IMR-90 (cell line): ENCODE measurements around the gene SLC25A21. TPM values are rescaled to one million over a fixed set of nuclear protein-coding genes. Genes with fewer than 3 reads are reported as not detected.

Source experiments
- ATAC-seq: fragments of 200-7000 bp; cut with Tn5 transposase; 2 replicates; pipeline ENCODE4 v1.9.1; 2020; ENCODE audit warnings: low read depth, mild to moderate bottlenecking, moderate library complexity
- BruUV-seq: library from RNA; stranded (reverse); fragments of 400-500 nt; replicated peaks from 2 replicates; lab custom pipeline; 2021; lab: Mats Ljungman, UMichigan
- CTCF ChIA-PET: fragments of 300-600 bp; formaldehyde crosslinking; extraction: SDS; loops from one replicate; lab custom pipeline; 2021; ENCODE audit warnings: antibody characterized with exemption; lab: Yijun Ruan, JAX
- POLR2A ChIA-PET: fragments of 300-600 bp; sonication (Branson Sonifier 250); formaldehyde crosslinking; loops from one replicate; lab custom pipeline; 2022; ENCODE audit warnings: antibody characterized with exemption; ENCODE audit not compliant: unreplicated experiment; lab: Charles Lee
- DNase-seq: peaks from one replicate; pipeline ENCODE4 v3.0.0; 2013
- H2AFZ ChIP-seq: replicated peaks from 2 replicates; pipeline ENCODE3; 2013; ENCODE audit warnings: low read length, mild to moderate bottlenecking; ENCODE audit not compliant: poor library complexity
- H2AK5ac ChIP-seq: 2 replicates; pipeline ENCODE4 v1.6.1; 2013; ENCODE audit warnings: low read depth, low read length, inconsistent platforms
- H2AK9ac ChIP-seq: replicated peaks from 2 replicates; pipeline ENCODE3; 2013; ENCODE audit warnings: mild to moderate bottlenecking, low read depth, low read length, moderate library complexity; ENCODE audit not compliant: poor library complexity
- H2BK120ac ChIP-seq: 2 replicates; pipeline ENCODE4 v1.6.1; 2013; ENCODE audit warnings: low read depth, low read length, inconsistent platforms
- H2BK15ac ChIP-seq: 3 replicates; pipeline ENCODE4 v1.6.1; 2013; ENCODE audit warnings: low read depth, low read length, inconsistent platforms
- H2BK20ac ChIP-seq: 2 replicates; pipeline ENCODE4 v1.6.1; 2013; ENCODE audit warnings: low read depth, mild to moderate bottlenecking, inconsistent platforms, low read length, moderate library complexity
- H2BK5ac ChIP-seq: 2 replicates; pipeline ENCODE4 v1.6.1; 2013; ENCODE audit warnings: mild to moderate bottlenecking, low read depth, low read length, inconsistent platforms; ENCODE audit not compliant: poor library complexity, severe bottlenecking
- H3K14ac ChIP-seq: replicated peaks from 2 replicates; pipeline ENCODE4 v1.6.1; 2013; ENCODE audit warnings: low read depth, low read length, inconsistent platforms
- H3K18ac ChIP-seq: 2 replicates; pipeline ENCODE4 v1.6.1; 2013; ENCODE audit warnings: low read depth, low read length, control low read depth
- H3K23ac ChIP-seq: 2 replicates; pipeline ENCODE4 v1.6.1; 2013; ENCODE audit warnings: low read depth, low read length, inconsistent platforms
- H3K27ac ChIP-seq: 2 replicates; pipeline ENCODE4 v1.5.1; 2013; ENCODE audit warnings: mild to moderate bottlenecking, control low read depth, low read length; ENCODE audit not compliant: insufficient read depth
- H3K27me3 ChIP-seq: 2 replicates; pipeline ENCODE4 v1.6.1; 2013; ENCODE audit warnings: low read length; ENCODE audit not compliant: control insufficient read depth, insufficient read depth
- H3K36me3 ChIP-seq: 2 replicates; pipeline ENCODE4 v1.6.1; 2013; ENCODE audit warnings: low read length, mixed read lengths; ENCODE audit not compliant: control insufficient read depth, insufficient read depth
- H3K4ac ChIP-seq: 2 replicates; pipeline ENCODE4 v1.6.1; 2013; ENCODE audit warnings: low read depth, low read length, inconsistent platforms
- H3K4me1 ChIP-seq: 2 replicates; pipeline ENCODE4 v1.6.1; 2013; ENCODE audit warnings: low read length, mixed read lengths; ENCODE audit not compliant: control insufficient read depth, insufficient read depth
- H3K4me2 ChIP-seq: 2 replicates; pipeline ENCODE4 v1.6.1; 2013; ENCODE audit warnings: low read depth, mild to moderate bottlenecking, control low read depth, low read length, moderate library complexity
- H3K4me3 ChIP-seq: 2 replicates; pipeline ENCODE4 v1.5.1; 2013; ENCODE audit warnings: low read depth, mild to moderate bottlenecking, control low read depth, low read length, moderate library complexity; ENCODE audit not compliant: insufficient read depth
- H3K56ac ChIP-seq: 2 replicates; pipeline ENCODE4 v1.6.1; 2013; ENCODE audit warnings: low read length, inconsistent platforms; ENCODE audit not compliant: insufficient read depth; ENCODE audit errors: extremely low read depth
- H3K79me1 ChIP-seq, 2 experiments: 2 replicates each; pipeline ENCODE4 v1.6.1; 2013; ENCODE audit warnings: low read length in 2 of 2, inconsistent platforms in 1 of 2, low read depth in 1 of 2
- H3K9ac ChIP-seq: 2 replicates; pipeline ENCODE4 v1.6.1; 2013; ENCODE audit warnings: low read depth, low read length, control low read depth
- H3K9me1 ChIP-seq: 2 replicates; pipeline ENCODE4 v1.6.1; 2013; ENCODE audit warnings: low read length, inconsistent platforms; ENCODE audit not compliant: insufficient read depth
- H3K9me3 ChIP-seq: 2 replicates; pipeline ENCODE4 v1.6.1; 2013; ENCODE audit warnings: low read length; ENCODE audit not compliant: control insufficient read depth, insufficient read depth
- H4K20me1 ChIP-seq: 2 replicates; pipeline ENCODE4 v1.6.1; 2013; ENCODE audit warnings: low read length, inconsistent platforms; ENCODE audit not compliant: insufficient read depth
- H4K5ac ChIP-seq: 2 replicates; pipeline ENCODE4 v1.6.1; 2013; ENCODE audit warnings: mild to moderate bottlenecking, low read depth, low read length, control low read depth
- H4K8ac ChIP-seq, 2 experiments: 2 replicates each; pipeline ENCODE4 v1.6.1; 2013; ENCODE audit warnings: low read depth in 2 of 2, low read length in 2 of 2, control low read depth in 1 of 2, inconsistent platforms in 1 of 2
- H4K91ac ChIP-seq: 2 replicates; pipeline ENCODE4 v1.6.1; 2013; ENCODE audit warnings: low read depth, low read length, inconsistent platforms; ENCODE audit not compliant: insufficient read depth
- CHD1 ChIP-seq: IDR thresholded peaks from 2 replicates; pipeline ENCODE4 v1.6.1; 2012; ENCODE audit warnings: low read depth, low read length, improper control_type of control experiment
- ELK1 ChIP-seq: fragments of 150-350 bp; IDR thresholded peaks from 2 replicates; pipeline ENCODE4 v1.6.1; 2016; ENCODE audit warnings: low read depth, mild to moderate bottlenecking, low read length, moderate library complexity, borderline replicate concordance
- MXI1 ChIP-seq: IDR thresholded peaks from 2 replicates; pipeline ENCODE4 v1.6.1; 2012; ENCODE audit warnings: low read depth, mild to moderate bottlenecking, low read length, moderate library complexity, borderline replicate concordance
- NFE2L2 ChIP-seq: fragments of 150-350 bp; IDR thresholded peaks from 2 replicates; pipeline ENCODE4 v1.6.1; 2016; ENCODE audit warnings: low read depth, mild to moderate bottlenecking, low read length
- RAD21 ChIP-seq: IDR thresholded peaks from 2 replicates; pipeline ENCODE4 v1.6.1; 2012; ENCODE audit warnings: low read length, improper control_type of control experiment
- USF2 ChIP-seq: fragments of 150-350 bp; IDR thresholded peaks from 2 replicates; pipeline ENCODE4 v1.6.1; 2017; ENCODE audit warnings: mild to moderate bottlenecking, antibody characterized with exemption, low read length, low read depth
- WGBS, 2 experiments: methylation state at CpG; one replicate each; pipeline versions ENCODE4 v1.1.5 to v1.1.7; 2013; ENCODE audit warnings: missing lambda C conversion rate in 2 of 2; ENCODE audit not compliant: insufficient read length in 1 of 2; ENCODE audit errors: extremely low coverage in 2 of 2; 5-methylcytosine and 5-hydroxymethylcytosine counted together
- dilution Hi-C: fragments of 300-500 bp; cut with HindIII; formaldehyde crosslinking; loops from one replicate; pipeline ENCODE4 v1.14.3; 2018; ENCODE audit warnings: low sequenced_read_pairs; ENCODE audit not compliant: unreplicated experiment
- in situ Hi-C: fragments of 300-500 bp; cut with MboI; formaldehyde crosslinking; loops from 3 replicates; pipeline ENCODE4 v1.14.3; 2019; ENCODE audit warnings: low sequenced_read_pairs, inconsistent platforms, mixed read lengths
- intact Hi-C: fragments of 100-400 bp; cut with micrococcal nuclease; formaldehyde crosslinking; loops from 2 replicates; pipeline ENCODE4 v1.10.0; 2022
- polyA plus RNA-seq, 3 experiments: library from polyadenylated mRNA; depleted of rRNA; stranded (reverse); fragments of >200 nt; gene quantifications; 2 replicates each; pipeline ENCODE4 v1.2.3, GENCODE V29; 2012; ENCODE audit warnings: low replicate concordance in 1 of 3
- total RNA-seq: library from RNA; depleted of rRNA; stranded (reverse); fragments of >200 nt; gene quantifications from 2 replicates; pipeline ENCODE4 v1.2.3, GENCODE V29; 2012

Gene SLC25A21
- total and polyA plus RNA-seq, 2 of the 4 experiments (the other 2 are of a cell fraction): 0.62 to 0.90 TPM

- Histone ChIP-seq H3K27me3 (no peaks in the 10 kb centered on the region), H4K20me1 (no peaks in the 10 kb centered on the region), H3K4me1 (no peaks in the 10 kb centered on the region; the same call in 1 of the 2 replicates), H2BK20ac (no peak overlapping the region), H3K4ac (no peak overlapping the region), H3K36me3 (no peaks in the 10 kb centered on the region), H3K14ac (no peak overlapping the region), H2BK5ac (no peak overlapping the region), H3K9ac (no peak overlapping the region), H3K56ac (no peak overlapping the region), H3K27ac (no peak overlapping the region), H2AK9ac (no peak overlapping the region), H3K23ac (no peak overlapping the region), H3K18ac (no peak overlapping the region), H3K79me1 (no peaks in the 10 kb centered on the region), H2BK15ac (no peak overlapping the region), H2AK5ac (no peak overlapping the region), H4K91ac (no peak overlapping the region), H2AFZ (no peak overlapping the region), H2BK120ac (no peak overlapping the region), H3K4me3 (no peak overlapping the region), H3K4me2 (no peak overlapping the region), H3K9me1 (no peaks in the 10 kb centered on the region), H3K9me3 (no peaks in the 10 kb centered on the region), H4K5ac (no peak overlapping the region), H4K8ac (no peak overlapping the region)
- no TSS peak for BruUV-seq
- ATAC-seq (no peak), DNase-seq (no peak)
- TF ChIP-seq NFE2L2 (no peak), USF2 (no peak), MXI1 (no peak), RAD21 (no peak), CHD1 (no peak), ELK1 (no peak)
- POLR2A ChIA-PET: no interaction called here
- dilution Hi-C loops (no loop called here), intact Hi-C loops (no loop called here), in situ Hi-C loops (no loop called here)
- CTCF ChIA-PET: no interaction called here
- WGBS, 2 experiments: no CpG with 5 or more reads among the region's 1 CpG
Measured at GRCh38 chr14:36998686-36999085, 173.7 kb downstream of the SLC25A21 start.
